NB4 (cell line): ENCODE results near the gene RAD52.

Experiments used
- DNase-seq: peaks from one replicate; pipeline ENCODE4 v3.0.0; 2010; ENCODE audit warnings: low read depth
- H3K4me3 ChIP-seq: one replicate; pipeline ENCODE4 v1.5.1; 2011; ENCODE audit warnings: mild to moderate bottlenecking, low read depth, low read length, moderate library complexity
- CTCF ChIP-seq: IDR thresholded peaks from one replicate; pipeline ENCODE4 v1.5.1; 2012; ENCODE audit warnings: low read depth, low read length
- MAX ChIP-seq: IDR thresholded peaks from 2 replicates; pipeline ENCODE4 v1.6.1; 2011; ENCODE audit warnings: low read depth, low read length
- MYC ChIP-seq: IDR thresholded peaks from 2 replicates; pipeline ENCODE4 v1.6.1; 2011; ENCODE audit warnings: low read depth, low read length
- POLR2A ChIP-seq: IDR thresholded peaks from 2 replicates; pipeline ENCODE4 v1.6.1; 2011; ENCODE audit warnings: mild to moderate bottlenecking; ENCODE audit not compliant: insufficient read length; ENCODE audit errors: extremely low read depth

Gene RAD52

GRCh38 chr12:868722-869121 lies 80.8 kb downstream of the RAD52 start:
- no peak overlapping the region for H3K4me3 ChIP-seq
- no peak for DNase-seq
- TF ChIP-seq MYC (no peak), CTCF (peak; percentile 4)

GRCh38 chr12:867905-868304 lies 81.6 kb downstream of the RAD52 start:
- no peak for DNase-seq
- H3K4me3 ChIP-seq: no peak overlapping the region
- TF ChIP-seq CTCF (no peak), MYC (no peak), POLR2A (no peak), MAX (no peak)

- TF ChIP-seq CTCF (no peak), MYC (no peak), POLR2A (no peak), MAX (no peak)
These were observed 83.9 kb downstream of the RAD52 start for GRCh38 chr12:865614-866013.

GRCh38 chr12:863285-863684 lies 86.2 kb downstream of the RAD52 start:
- TF ChIP-seq CTCF: no peak
- no peak for TF ChIP-seq POLR2A
- no peak for TF ChIP-seq MYC
- TF ChIP-seq MAX: no peak
- no peak for DNase-seq
- no peak overlapping the region for H3K4me3 ChIP-seq

More at GRCh38 chr12:865614-866013, 83.9 kb downstream of the RAD52 start:
- no peak for DNase-seq
- H3K4me3 ChIP-seq: no peak overlapping the region

GRCh38 chr12:862303-862911 lies 87.1 kb downstream of the RAD52 start:
- TF ChIP-seq MYC (no peak), CTCF (no peak), MAX (no peak), POLR2A (no peak)
- DNase-seq: no peak
- H3K4me3 ChIP-seq: no peak overlapping the region
